ENCODE measurements around the gene TSR3. TPM values are rescaled to one million over a fixed set of nuclear protein-coding genes. Genes with fewer than 3 reads are reported as not detected.

The TSR3 gene
- total RNA-seq, 1 donor from 2014 or later: 143 TPM

DNA sequence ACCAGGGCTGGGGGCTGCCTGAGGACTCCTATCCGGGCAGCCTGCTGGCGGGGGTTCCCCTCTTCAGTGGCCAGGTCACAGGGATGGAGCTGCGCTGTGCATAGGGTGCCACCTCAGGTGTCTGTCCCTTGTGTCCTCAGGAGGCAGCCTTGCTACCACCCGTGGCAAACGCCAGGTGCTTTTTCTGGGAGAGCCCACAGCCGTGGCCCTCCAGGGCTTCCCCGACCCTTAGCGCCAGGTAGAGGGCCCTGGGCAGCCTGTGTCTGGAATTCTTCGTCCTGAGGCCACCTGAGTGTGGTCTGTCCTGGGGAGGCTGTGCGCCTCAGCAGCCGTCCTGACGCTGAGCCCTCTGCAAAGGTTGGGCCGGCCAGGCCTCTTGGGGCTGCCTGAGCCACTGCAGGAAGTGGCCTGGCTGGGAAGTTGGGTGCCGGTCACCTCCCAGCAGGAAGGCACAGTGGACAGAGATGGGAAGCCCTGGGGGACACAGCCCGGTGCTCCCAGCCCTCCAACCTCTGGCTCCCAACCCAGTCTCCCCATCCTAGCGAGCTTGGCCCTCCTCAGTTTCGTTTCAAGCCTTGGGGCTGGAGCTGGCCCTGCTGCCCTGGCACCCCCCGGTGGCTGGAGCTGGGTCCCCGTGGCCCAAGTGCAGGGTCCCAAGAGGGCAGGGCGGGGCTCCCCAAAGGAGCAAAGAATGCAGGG, 25.9 kb downstream of the TSR3 start:
- Histone ChIP-seq H3K36me3 (peaks cover 43 to 59% of the 10 kb centered on the region in 2 donors), H3K4me1 (no peaks in the 10 kb centered on the region), H3K27me3 (no peaks in the 10 kb centered on the region), H3K9me3 (peaks cover 0 to 4% of the 10 kb centered on the region in 2 donors), H3K4me3 (no peak overlapping the region), H3K27ac (no peak overlapping the region)
- TF ChIP-seq, protein P1, sequence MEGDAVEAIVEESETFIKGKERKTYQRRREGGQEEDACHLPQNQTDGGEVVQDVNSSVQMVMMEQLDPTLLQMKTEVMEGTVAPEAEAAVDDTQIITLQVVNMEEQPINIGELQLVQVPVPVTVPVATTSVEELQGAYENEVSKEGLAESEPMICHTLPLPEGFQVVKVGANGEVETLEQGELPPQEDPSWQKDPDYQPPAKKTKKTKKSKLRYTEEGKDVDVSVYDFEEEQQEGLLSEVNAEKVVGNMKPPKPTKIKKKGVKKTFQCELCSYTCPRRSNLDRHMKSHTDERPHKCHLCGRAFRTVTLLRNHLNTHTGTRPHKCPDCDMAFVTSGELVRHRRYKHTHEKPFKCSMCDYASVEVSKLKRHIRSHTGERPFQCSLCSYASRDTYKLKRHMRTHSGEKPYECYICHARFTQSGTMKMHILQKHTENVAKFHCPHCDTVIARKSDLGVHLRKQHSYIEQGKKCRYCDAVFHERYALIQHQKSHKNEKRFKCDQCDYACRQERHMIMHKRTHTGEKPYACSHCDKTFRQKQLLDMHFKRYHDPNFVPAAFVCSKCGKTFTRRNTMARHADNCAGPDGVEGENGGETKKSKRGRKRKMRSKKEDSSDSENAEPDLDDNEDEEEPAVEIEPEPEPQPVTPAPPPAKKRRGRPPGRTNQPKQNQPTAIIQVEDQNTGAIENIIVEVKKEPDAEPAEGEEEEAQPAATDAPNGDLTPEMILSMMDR (IDR thresholded peaks at IDR 0.05): no peak
- DNase-seq (ENCODE audit: low spot score in 2 of 2): no peak
- intact Hi-C loops (cut with DNase I): no loop called here

- Histone ChIP-seq H3K4me1 (no peaks in the 10 kb centered on the region), H3K27ac (no peak overlapping the region), H3K27me3 (no peaks in the 10 kb centered on the region), H3K9me3 (peaks cover 0 to under 1% of the 10 kb centered on the region in 2 donors), H3K36me3 (peaks cover 48 to 65% of the 10 kb centered on the region in 2 donors), H3K4me3 (no peak overlapping the region)
- TF ChIP-seq, protein P1 (IDR thresholded peaks at IDR 0.05): no peak
- no peak for DNase-seq (ENCODE audit: low spot score in 2 of 2)
- intact Hi-C loops (cut with DNase I): no loop called here
Measured at GRCh38 chr16:1325261-1325660, 26.4 kb downstream of the TSR3 start.

- DNase-seq (ENCODE audit: low spot score in 2 of 2): no peak
- H3K4me3 ChIP-seq: no peak overlapping the region
- intact Hi-C loops (cut with DNase I): no loop called here
Measured at GRCh38 chr16:1324286-1324826, 27.3 kb downstream of the TSR3 start.

GRCh38 chr16:1323296-1324239, 28.1 kb downstream of the TSR3 start:
- TF ChIP-seq, protein P1 (IDR thresholded peaks at IDR 0.05): no peak

More at GRCh38 chr16:1324286-1324826, 27.3 kb downstream of the TSR3 start:
- H3K9me3 ChIP-seq: no peaks in the 10 kb centered on the region
- H3K27ac ChIP-seq: no peak overlapping the region
- H3K36me3 ChIP-seq: peaks cover 57 to 74% of the 10 kb centered on the region in 2 donors
- no peaks in the 10 kb centered on the region for H3K4me1 ChIP-seq
- TF ChIP-seq, protein P1 (IDR thresholded peaks at IDR 0.05): no peak
- H3K27me3 ChIP-seq: no peaks in the 10 kb centered on the region

DNA sequence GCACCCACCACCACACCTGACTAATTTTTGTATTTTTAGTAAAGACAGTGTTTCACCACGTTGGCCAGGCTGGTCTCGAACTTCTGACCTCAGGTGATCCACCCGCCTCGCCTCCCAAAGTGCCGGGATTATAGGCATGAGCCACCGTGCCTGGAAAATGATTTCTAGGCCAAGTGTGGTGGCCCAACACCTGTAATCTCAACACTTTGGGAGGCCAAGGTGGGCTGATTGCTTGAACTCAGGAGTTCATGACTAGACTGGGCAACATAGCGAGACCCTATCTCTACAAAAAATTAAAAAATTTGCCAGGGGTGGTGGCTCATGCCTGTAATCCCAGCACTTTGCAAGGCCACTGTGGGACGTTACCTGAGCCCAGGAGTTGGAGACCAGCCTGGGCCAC, 29.3 kb downstream of the TSR3 start:
- no peak for DNase-seq (ENCODE audit: low spot score in 2 of 2)
- Histone ChIP-seq H3K4me1 (no peaks in the 10 kb centered on the region), H3K27me3 (no peaks in the 10 kb centered on the region), H3K27ac (no peak overlapping the region), H3K36me3 (peaks cover 77 to 93% of the 10 kb centered on the region in 2 donors), H3K9me3 (no peaks in the 10 kb centered on the region), H3K4me3 (no peak overlapping the region)
- TF ChIP-seq, protein P1 (IDR thresholded peaks at IDR 0.05): no peak
- intact Hi-C loops (cut with DNase I): no loop called here

More at GRCh38 chr16:1323296-1324239, 28.1 kb downstream of the TSR3 start:
- no peak overlapping the region for H3K27ac ChIP-seq
- intact Hi-C loops (cut with DNase I): no loop called here
- no peak for DNase-seq (ENCODE audit: low spot score in 2 of 2)
- no peaks in the 10 kb centered on the region for H3K4me1 ChIP-seq
- peaks cover 65 to 82% of the 10 kb centered on the region in 2 donors for H3K36me3 ChIP-seq
- no peaks in the 10 kb centered on the region for H3K27me3 ChIP-seq
- H3K9me3 ChIP-seq: no peaks in the 10 kb centered on the region
- no peak overlapping the region for H3K4me3 ChIP-seq

All from ascending aorta (tissue), 2 donors.